HepG2 (cell line): ENCODE data around the gene PDPK1. TPM values are rescaled to one million over a fixed set of nuclear protein-coding genes. Genes with fewer than 3 reads are reported as not detected.
"Not testable (repeated sequence)": the region's sequence is repeated elsewhere in the genome, so short reads cannot be mapped to it uniquely, and the experiment has no call there.

Experiments used
- ATAC-seq: fragments of 200-7000 bp; cut with Tn5 transposase; 3 replicates; pipeline ENCODE4 v1.9.1; 2020; ENCODE audit warnings: mild to moderate bottlenecking, moderate library complexity
- BruUV-seq: library from RNA; stranded (reverse); fragments of 400-500 nt; replicated peaks from 2 replicates; lab custom pipeline; 2021; lab: Mats Ljungman, UMichigan
- CTCF ChIA-PET: fragments of 300-600 bp; formaldehyde crosslinking; extraction: SDS; loops from one replicate; lab custom pipeline; 2021; ENCODE audit warnings: low total read pairs, inconsistent platforms, low intra/inter-chr PET ratio; lab: Yijun Ruan, JAX
- POLR2A ChIA-PET: fragments of 350-600 bp; sonication (Branson Sonifier 250); formaldehyde crosslinking; loops from one replicate; lab custom pipeline; 2020; ENCODE audit warnings: antibody characterized with exemption, inconsistent platforms; lab: Yijun Ruan, JAX
- DNase-seq: peaks from one replicate; pipeline ENCODE4 v3.0.0-alpha.2; 2015; ENCODE audit warnings: low spot score
- FAIRE-seq: peaks from 3 replicates; lab custom pipeline; 2011; peaks lifted over from hg19 to GRCh38; lab: Jason Lieb, UNC
- H2AFZ ChIP-seq: one replicate; pipeline ENCODE4 v1.6.1; 2011; ENCODE audit warnings: low read length, inconsistent platforms
- H3K27ac ChIP-seq: fragments of 300-600 bp; 3 replicates; pipeline ENCODE4 v1.8.0; 2011; ENCODE audit warnings: mixed run types, mild to moderate bottlenecking, mixed read lengths, low read length, inconsistent platforms; ENCODE audit not compliant: insufficient read depth; ENCODE audit errors: extremely low read length
- H3K27me3 ChIP-seq, 2 experiments: fragments of 200-600 bp in 1 of 2; 2 replicates in 1 of 2; 3 replicates in 1 of 2; pipeline versions ENCODE4 v1.6.0 to v1.8.0; 2011; ENCODE audit warnings: low read length in 2 of 2, mild to moderate bottlenecking in 2 of 2, moderate library complexity in 2 of 2, inconsistent platforms in 1 of 2; ENCODE audit not compliant: insufficient read depth in 2 of 2, control insufficient read depth in 1 of 2
- H3K36me3 ChIP-seq, 2 experiments: fragments of 200-600 bp in 1 of 2; replicated peaks in 1 of 2; 2 replicates in 1 of 2; 3 replicates in 1 of 2; pipeline versions ENCODE4 v1.5.1 to v1.8.0; 2011; ENCODE audit warnings: low read length in 2 of 2, inconsistent platforms in 1 of 2; ENCODE audit not compliant: insufficient read depth in 2 of 2, control insufficient read depth in 1 of 2
- H3K4me1 ChIP-seq: 2 replicates; pipeline ENCODE4 v1.5.1; 2012; ENCODE audit warnings: low read length, inconsistent platforms; ENCODE audit not compliant: insufficient read depth
- H3K4me2 ChIP-seq: 2 replicates; pipeline ENCODE4 v1.6.0; 2011; ENCODE audit warnings: low read depth, low read length, inconsistent platforms
- H3K4me3 ChIP-seq, 3 experiments: fragments of 200-600 bp in 1 of 3; sonication (generic), shearing (Covaris generic) in 1 of 3; replicated peaks in 1 of 3; 2 replicates each; pipeline ENCODE4 v1.5.1; 2011 to 2016; ENCODE audit warnings: low read length in 3 of 3, inconsistent platforms in 2 of 3, low read depth in 2 of 3, mild to moderate bottlenecking in 2 of 3, control low read depth in 1 of 3, mixed read lengths in 1 of 3; ENCODE audit not compliant: insufficient read depth in 1 of 3
- H3K79me2 ChIP-seq: one replicate; pipeline ENCODE4 v1.6.1; 2011; ENCODE audit warnings: low read length, inconsistent platforms; ENCODE audit not compliant: insufficient read depth
- H3K9ac ChIP-seq: 2 replicates; pipeline ENCODE4 v1.6.0; 2011; ENCODE audit warnings: mild to moderate bottlenecking, low read depth, low read length, inconsistent platforms; ENCODE audit not compliant: insufficient read depth
- H3K9me3 ChIP-seq: 2 replicates; pipeline ENCODE4 v1.5.1; 2012; ENCODE audit warnings: mild to moderate bottlenecking, low read length
- H4K20me1 ChIP-seq: 2 replicates; pipeline ENCODE4 v1.6.0; 2011; ENCODE audit warnings: inconsistent platforms, mild to moderate bottlenecking, low read length, moderate library complexity; ENCODE audit not compliant: insufficient read depth
- WGBS: methylation state at CpG from one replicate; pipeline ENCODE4 v1.1.6; 2017; ENCODE audit warnings: low lambda C conversion rate; 5-methylcytosine and 5-hydroxymethylcytosine counted together
- in situ Hi-C: cut with HindIII; loops from 2 replicates; pipeline ENCODE4 v1.10.0; 2017; ENCODE audit warnings: low pct_unique_long_range_greater_than_20kb; ENCODE audit not compliant: extremely low pct_ligation_motif_present
- intact Hi-C: fragments of 100-400 bp; cut with micrococcal nuclease; formaldehyde crosslinking; loops from one replicate; pipeline ENCODE4 v1.10.0; 2022; ENCODE audit not compliant: unreplicated experiment
- polyA plus RNA-seq, 8 experiments: library from polyadenylated mRNA; depleted of rRNA in 3 of 8; stranded (reverse) in 7 of 8; unstranded in 1 of 8; fragments of >200 nt; fragmentation: Illumina TruSeq in 4 of 8; extraction: Trizol in 4 of 8; gene quantifications; 2 replicates each; pipeline versions ENCODE4 v1.2.1 to v1.2.3, GENCODE V29; 2011 to 2016; ENCODE audit warnings: low read depth in 4 of 8, missing spikeins in 1 of 8, mixed read lengths in 1 of 8; ENCODE audit not compliant: insufficient read depth in 1 of 8
- total RNA-seq, 5 experiments: library from RNA; depleted of rRNA; stranded (reverse); fragments of >200 nt; fragmentation: Illumina TruSeq; extraction: Trizol; gene quantifications; 2 replicates each; pipeline ENCODE4 v1.2.3, GENCODE V29; 2016; ENCODE audit warnings: low read depth in 1 of 5

PDPK1 gene
- total and polyA plus RNA-seq, 2 of the 13 experiments (the other 11 are each of a cell fraction or from before 2014, with no cell fraction given), result 59.6 to 129 TPM

DNA sequence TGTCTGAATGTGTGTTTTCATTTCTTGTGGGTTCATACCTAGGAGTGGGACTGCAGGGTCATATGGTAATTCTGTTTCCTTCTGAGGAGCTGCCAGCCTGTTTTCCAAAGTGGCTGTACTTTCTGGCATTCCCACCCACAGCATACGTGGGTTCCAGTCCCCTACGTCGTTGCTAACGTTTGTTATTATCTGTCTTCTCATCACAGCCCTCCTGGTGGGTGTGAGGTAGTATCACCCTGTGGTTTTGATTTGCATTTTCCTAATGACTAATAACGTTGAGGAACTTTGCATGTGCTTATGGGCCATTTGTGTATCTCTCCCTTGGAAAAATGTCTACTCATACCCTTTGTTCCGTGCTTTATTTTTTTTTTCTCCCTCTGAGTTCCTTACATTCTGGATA, 89.3 kb downstream of the PDPK1 start:
- not testable (repeated sequence) for ATAC-seq, H3K4me2 ChIP-seq
- WGBS, result no CpG with 5 or more reads among the region's 6 CpGs

DNA sequence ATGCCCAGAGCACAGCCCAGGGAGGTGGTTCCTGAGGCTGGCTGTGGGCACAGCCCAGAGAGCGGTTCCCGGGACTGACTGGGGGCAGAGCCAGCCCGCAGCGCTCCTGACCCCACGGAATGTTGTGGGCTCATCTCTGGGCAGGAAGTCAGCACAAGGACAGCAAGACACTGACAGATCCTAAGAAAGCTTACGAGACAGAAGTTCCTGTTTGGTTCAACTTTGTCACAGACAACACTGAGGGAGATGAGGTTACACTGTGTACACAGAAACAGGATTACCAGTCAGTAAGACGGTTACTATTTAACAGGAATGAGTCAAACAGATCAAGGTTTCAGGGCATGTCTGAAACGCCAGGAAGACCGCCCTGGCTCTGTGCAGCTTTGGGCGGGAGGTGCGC, 93.4 kb downstream of the PDPK1 start:
- BruUV-seq, H3K9me3 ChIP-seq, H3K4me1 ChIP-seq, H3K27ac ChIP-seq, H3K79me2 ChIP-seq, POLR2A ChIA-PET, CTCF ChIA-PET, intact Hi-C loops, in situ Hi-C loops, H3K27me3 ChIP-seq, DNase-seq, H3K4me3 ChIP-seq, H3K9ac ChIP-seq, H4K20me1 ChIP-seq, H2AFZ ChIP-seq, H3K4me2 ChIP-seq, H3K36me3 ChIP-seq: not testable (repeated sequence)
- ATAC-seq, result peak; percentile 97
- FAIRE-seq, result peak; percentile 100
- WGBS, result no CpG with 5 or more reads among the region's 11 CpGs

More for the DNA sequence above, 89.3 kb downstream of the PDPK1 start:
- BruUV-seq, FAIRE-seq, in situ Hi-C loops, POLR2A ChIA-PET, H3K4me3 ChIP-seq, H2AFZ ChIP-seq, H3K4me1 ChIP-seq, H4K20me1 ChIP-seq, H3K27ac ChIP-seq, CTCF ChIA-PET, H3K79me2 ChIP-seq, intact Hi-C loops, H3K9me3 ChIP-seq, H3K27me3 ChIP-seq, H3K36me3 ChIP-seq, H3K9ac ChIP-seq, DNase-seq: not testable (repeated sequence)

GRCh38 chr16:2632291-2632690, 94.5 kb downstream of the PDPK1 start:
- H3K4me1 ChIP-seq, ATAC-seq, BruUV-seq, H3K36me3 ChIP-seq, DNase-seq, intact Hi-C loops, CTCF ChIA-PET, H3K4me3 ChIP-seq, H3K27ac ChIP-seq, in situ Hi-C loops, H2AFZ ChIP-seq, H3K4me2 ChIP-seq, H3K9ac ChIP-seq, H3K79me2 ChIP-seq, FAIRE-seq, H3K9me3 ChIP-seq, POLR2A ChIA-PET, H4K20me1 ChIP-seq, H3K27me3 ChIP-seq: not testable (repeated sequence)
- no CpG with 5 or more reads among the region's 7 CpGs for WGBS
